Pancreas (tissue), 10 donors: ENCODE measurements around the gene ZDHHC11B. TPM values are rescaled to one million over a fixed set of nuclear protein-coding genes. Genes with fewer than 3 reads are reported as not detected.
"Not testable (repeated sequence)": the region's sequence is repeated elsewhere in the genome, so short reads cannot be mapped to it uniquely, and the experiment has no call there.

Source experiments
- ATAC-seq, 4 donors: fragments of 200-7000 bp; cut with Tn5 transposase; one replicate each; pipeline versions ENCODE4 v1.8.0 to v1.9.1; 2020; ENCODE audit warnings: mild to moderate bottlenecking in 4 of 4, moderate library complexity in 4 of 4
- DNase-seq, 6 donors: peaks; one replicate each; pipeline ENCODE4 v3.0.0-alpha.2; 2020
- FAIRE-seq: peaks from 2 replicates; lab custom pipeline; 2012; peaks lifted over from hg19 to GRCh38; lab: Jason Lieb, UNC
- H3K27ac ChIP-seq, 4 donors: fragments of 200-600 bp; sonication (generic); 1 replicate in 3 of 4; 2 replicates in 1 of 4; pipeline versions ENCODE4 v1.5.0 to v1.8.0; 2020
- H3K27me3 ChIP-seq, 4 donors: fragments of 200-600 bp; one replicate each; pipeline ENCODE4 v1.8.0; 2021
- H3K36me3 ChIP-seq, 3 donors: fragments of 200-600 bp; sonication (generic) in 1 of 3; one replicate each; pipeline versions ENCODE4 v1.5.0 to v1.8.0; 2020 to 2021
- H3K4me1 ChIP-seq, 3 donors: fragments of 200-600 bp; one replicate each; pipeline ENCODE4 v1.8.0; 2021
- H3K4me3 ChIP-seq, 4 donors: fragments of 200-600 bp; sonication (generic) in 2 of 4; one replicate each; pipeline versions ENCODE4 v1.5.0 to v1.8.0; 2020 to 2021
- H3K9me3 ChIP-seq, 4 donors: fragments of 200-600 bp; one replicate each; pipeline ENCODE4 v1.8.0; 2021
- CTCF ChIP-seq, 4 donors: fragments of 200-600 bp; sonication (generic) in 3 of 4; IDR thresholded peaks; one replicate each; pipeline versions ENCODE4 v1.5.0 to v1.8.0; 2021; ENCODE audit warnings: antibody characterized with exemption in 4 of 4
- WGBS, 2 donors: extraction: QIAGEN DNeasy Blood & Tissue Kit; methylation state at CpG; one replicate each; pipeline ENCODE4 v1.1.7; 2013; 5-methylcytosine and 5-hydroxymethylcytosine counted together
- intact Hi-C, 3 donors: fragments of 100-400 bp; cut with DNase I; formaldehyde crosslinking; loops; one replicate each; pipeline versions ENCODE4 v1.11.1 to v1.14.2; 2022
- polyA plus RNA-seq, 2 donors: library from polyadenylated mRNA; stranded (reverse); fragments of 200-250 nt; gene quantifications; one replicate each; pipeline ENCODE4 v1.2.3, GENCODE V29; 2013
- total RNA-seq, 6 donors: library from RNA; stranded (reverse); fragmentation: NEBNext Ultra II Directional in 4 of 6; extraction: Animal tissue kit (Norgen Biotek cat#: 25700) in 4 of 6; gene quantifications; one replicate each; pipeline versions ENCODE4 v1.2.1 to v1.2.4, GENCODE V29; 2021 to 2023
- donor health status: healthy with polysubstance abuse.
- donor health status: DM: no; HTN: no; CAD: no; lungs with moderate emphysema.
- donor health status: DM: no; HTN: no; CAD: no.
- donor health status: control.
- donor health status: control.
- donor health status: Bipolar disorder and iron deficiency.
- donor health status: DM: yes; HTN: yes; CAD: no.
- donor health status: DM: no; HTN: no; CAD: no.
- donor health status: DM: no; HTN: no; CAD: no.
- donor health status: DM: yes; HTN: yes; CAD: no.

ZDHHC11B gene
- total and polyA plus RNA-seq, 8 donors: 2.8 to 19.9 (median 6.2) TPM

GRCh38 chr5:756865-757345 is 27.6 kb downstream of the ZDHHC11B start:
- Histone ChIP-seq H3K27ac (no peak overlapping the region), H3K27me3 (no peaks in the 10 kb centered on the region), H3K9me3 (no peaks in the 10 kb centered on the region), H3K36me3 (no peaks in the 10 kb centered on the region), H3K4me3 (no peak overlapping the region), H3K4me1 (peaks cover 5 to 16% (median 7%) of the 10 kb centered on the region in 3 donors)
- 72 to 80% methylated on average over 11 of the region's 11 CpGs for WGBS, 2 donors
- ATAC-seq (peak in 2 of 4 donors; percentile 9 to 17), FAIRE-seq (no peak), DNase-seq (peak in 4 of 6 donors; percentile 21 to 58 (median 49))
- no peak for TF ChIP-seq CTCF (IDR thresholded peaks at IDR 0.05)
- intact Hi-C loops: loop anchor here in 1 of 3 donors (10.0 kb wide), 1 partner anchor 88 kb away; no protein-coding TSS in a partner anchor

GRCh38 chr5:756171-756570 is 28.4 kb downstream of the ZDHHC11B start:
- no peak for ATAC-seq
- no peaks in the 10 kb centered on the region for H3K27me3 ChIP-seq
- H3K36me3 ChIP-seq: no peaks in the 10 kb centered on the region
- WGBS, 2 donors: 89 to 90% methylated on average over 8 to 9 of the region's 10 CpGs
- TF ChIP-seq CTCF (IDR thresholded peaks at IDR 0.05): no peak
- no peaks in the 10 kb centered on the region for H3K9me3 ChIP-seq
- DNase-seq: peak in 4 of 6 donors; percentile 13 to 66 (median 57)
- H3K27ac ChIP-seq: no peak overlapping the region
- H3K4me3 ChIP-seq: no peak overlapping the region
- H3K4me1 ChIP-seq: peaks cover 5 to 16% (median 7%) of the 10 kb centered on the region in 3 donors
- FAIRE-seq: no peak
- intact Hi-C loops: loop anchor here in 1 of 3 donors (10.0 kb wide), 1 partner anchor 89 kb away; no protein-coding TSS in a partner anchor

GRCh38 chr5:754143-754632 is 30.3 kb downstream of the ZDHHC11B start:
- H3K4me1 ChIP-seq: peaks cover 5 to 10% (median 7%) of the 10 kb centered on the region in 3 donors
- FAIRE-seq, H3K9me3 ChIP-seq, H3K36me3 ChIP-seq, ATAC-seq, H3K27ac ChIP-seq, H3K27me3 ChIP-seq, H3K4me3 ChIP-seq: not testable (repeated sequence)
- 60 to 87% methylated on average over 15 to 16 of the region's 16 CpGs for WGBS, 2 donors
- DNase-seq: peak in 3 of 6 donors; percentile 7 to 28 (median 14)
- intact Hi-C loops: loop anchor here in 2 of 3 donors (5.0 to 10.0 kb wide), 2 partner anchors 88 to 91 kb away; no protein-coding TSS in a partner anchor

- not testable (repeated sequence) for H3K4me1 ChIP-seq, H3K9me3 ChIP-seq, H3K36me3 ChIP-seq, FAIRE-seq, H3K27ac ChIP-seq, ATAC-seq, H3K27me3 ChIP-seq, H3K4me3 ChIP-seq
- WGBS, 2 donors: 85 to 87% methylated on average over 16 of the region's 19 CpGs
- DNase-seq: peak in 2 of 6 donors; percentile 31 to 48
- intact Hi-C loops: loop anchor here in 2 of 3 donors (5.0 to 10.0 kb wide), 2 partner anchors 89 to 91 kb away; no protein-coding TSS in a partner anchor
Measured at GRCh38 chr5:753567-754142, 30.9 kb downstream of the ZDHHC11B start.

DNA sequence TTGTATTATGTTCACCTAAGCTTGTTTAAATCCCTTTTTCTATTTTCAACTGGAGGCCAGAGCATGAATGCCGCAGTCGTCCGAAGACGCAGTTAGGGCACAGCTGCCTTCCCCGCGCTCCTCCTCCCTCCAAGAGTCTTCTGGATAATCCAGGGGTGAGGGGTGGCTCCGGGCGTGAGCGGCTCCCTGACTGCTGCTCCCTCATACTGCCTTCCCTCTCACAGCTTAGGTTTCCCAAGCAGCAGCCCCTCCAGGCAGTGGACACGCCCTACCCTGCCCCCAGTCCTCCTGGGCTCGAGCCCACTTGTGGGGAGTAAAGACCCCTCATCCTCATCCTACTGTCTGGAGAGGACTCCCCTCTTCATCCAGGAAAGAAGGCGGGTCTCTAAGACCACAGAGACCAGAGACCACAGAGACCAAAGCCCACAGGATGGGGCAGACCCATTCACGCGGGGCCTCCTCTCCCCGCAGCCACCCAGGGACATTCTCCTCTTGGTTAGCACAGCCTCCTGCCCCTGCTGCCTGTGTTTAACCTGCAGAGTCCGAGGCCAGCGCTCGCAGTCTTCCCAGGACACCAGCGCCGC is 31.9 kb downstream of the ZDHHC11B start:
- intact Hi-C loops: loop anchor here in 2 of 3 donors (5.0 to 10.0 kb wide), 2 partner anchors 90 to 92 kb away; no protein-coding TSS in a partner anchor
- H3K27me3 ChIP-seq, H3K36me3 ChIP-seq, H3K27ac ChIP-seq, H3K9me3 ChIP-seq, H3K4me3 ChIP-seq, ATAC-seq, H3K4me1 ChIP-seq, FAIRE-seq: not testable (repeated sequence)
- DNase-seq: peak in 2 of 6 donors; percentile 3 to 14
- WGBS, 2 donors: 66 to 84% methylated on average over 10 to 12 of the region's 20 CpGs

DNA sequence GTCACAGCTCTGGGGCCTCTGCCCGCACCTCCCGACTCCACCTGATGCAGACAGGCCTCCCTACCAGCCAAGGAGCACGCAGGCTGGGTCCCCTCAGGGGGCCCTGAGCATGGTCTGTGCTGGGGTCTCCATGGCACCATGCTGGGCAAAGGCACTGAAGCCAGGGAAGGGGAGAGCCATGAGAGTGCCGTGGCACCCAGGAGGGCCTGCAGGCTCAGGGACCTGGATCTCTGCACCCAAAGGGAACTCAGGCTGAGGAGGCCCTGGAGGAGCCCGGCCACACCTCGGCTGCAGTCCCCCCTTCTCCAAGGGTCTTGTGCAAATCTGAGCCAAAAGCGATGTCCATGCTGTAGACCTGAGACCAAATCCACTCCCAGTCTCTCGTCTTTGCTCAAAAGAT is 32.5 kb downstream of the ZDHHC11B start:
- 90 to 93% methylated on average over 3 to 5 of the region's 8 CpGs for WGBS, 2 donors
- FAIRE-seq: not testable (repeated sequence)

More for the DNA sequence above, 32.5 kb downstream of the ZDHHC11B start:
- H3K27ac ChIP-seq, ATAC-seq, H3K9me3 ChIP-seq, H3K27me3 ChIP-seq, H3K4me1 ChIP-seq, H3K4me3 ChIP-seq, H3K36me3 ChIP-seq: not testable (repeated sequence)
- DNase-seq: peak in 1 of 6 donors; percentile 21
- intact Hi-C loops: loop anchor here in 2 of 3 donors (5.0 to 10.0 kb wide), 2 partner anchors 90 to 93 kb away; no protein-coding TSS in a partner anchor
